Peyer's patch (tissue), 4 donors: ENCODE results near the gene DCK. TPM values are rescaled to one million over a fixed set of nuclear protein-coding genes. Genes with fewer than 3 reads are reported as not detected.
A peak's percentile ranks its signal among the peaks of the same experiment; 100 is the strongest.

Experiments used
- DNase-seq, 3 donors: peaks; one replicate each; pipeline ENCODE4 v3.0.0-alpha.2; 2017 to 2019
- H3K27ac ChIP-seq, 4 donors: fragments of 200-600 bp; sonication (generic); one replicate each; pipeline ENCODE4 v1.5.1; 2016 to 2019
- H3K27me3 ChIP-seq, 2 donors: fragments of 200-600 bp; sonication (generic); one replicate each; pipeline ENCODE4 v1.5.1; 2019
- H3K36me3 ChIP-seq, 3 donors: fragments of 200-600 bp; sonication (generic); one replicate each; pipeline ENCODE4 v1.5.1; 2016 to 2019
- H3K4me1 ChIP-seq, 4 donors: fragments of 200-600 bp; sonication (generic); one replicate each; pipeline ENCODE4 v1.5.1; 2016 to 2019
- H3K4me3 ChIP-seq, 4 donors: fragments of 200-600 bp; sonication (generic); 1 replicate in 3 of 4; 2 replicates in 1 of 4; pipeline ENCODE4 v1.5.1; 2016 to 2019; ENCODE audit warnings: mild to moderate bottlenecking in 1 of 4
- H3K9me3 ChIP-seq, 4 donors: fragments of 200-600 bp; sonication (generic); one replicate each; pipeline ENCODE4 v1.5.1; 2016 to 2019; ENCODE audit warnings: mild to moderate bottlenecking in 1 of 4
- CTCF ChIP-seq, 6 experiments: fragments of 450-650 bp in 4 of 6; fragments of 200-600 bp in 2 of 6; sonication (generic) in 1 of 6; IDR thresholded peaks; one replicate each; pipeline ENCODE4 v1.5.1; 2017 to 2019; ENCODE audit warnings: antibody characterized with exemption in 6 of 6, mild to moderate bottlenecking in 3 of 6, moderate library complexity in 1 of 6
- POLR2A ChIP-seq, 2 donors: fragments of 450-650 bp; IDR thresholded peaks; one replicate each; pipeline ENCODE4 v1.5.1; 2017; ENCODE audit warnings: antibody characterized with exemption in 2 of 2, mild to moderate bottlenecking in 2 of 2, moderate library complexity in 2 of 2
- total RNA-seq, 4 donors: library from RNA; depleted of rRNA; stranded (reverse); fragments of >200 nt; gene quantifications; one replicate each; pipeline ENCODE4 v1.1.0, GENCODE V29; 2016

DCK gene
- total RNA-seq, 4 donors from 2014 or later = 7.2 to 28.9 (median 9.5) TPM

GRCh38 chr4:70992391-70992881, 1.0 kb upstream of the DCK start:
- Histone ChIP-seq H3K4me3 (peak overlapping the region in 3 of 4 donors; percentile 78 to 91 (median 89)), H3K36me3 (no peaks in the 10 kb centered on the region), H3K4me1 (peaks cover 0 to 40% (median 0%) of the 10 kb centered on the region in 4 donors), H3K9me3 (no peaks in the 10 kb centered on the region), H3K27me3 (no peaks in the 10 kb centered on the region), H3K27ac (peak overlapping the region; percentile 88 to 92 (median 90))
- peak in 1 of 3 donors; percentile 53 for DNase-seq
- no peak for TF ChIP-seq POLR2A (IDR thresholded peaks at IDR 0.05)
- no peak for TF ChIP-seq CTCF (IDR thresholded peaks at IDR 0.05)

DNA sequence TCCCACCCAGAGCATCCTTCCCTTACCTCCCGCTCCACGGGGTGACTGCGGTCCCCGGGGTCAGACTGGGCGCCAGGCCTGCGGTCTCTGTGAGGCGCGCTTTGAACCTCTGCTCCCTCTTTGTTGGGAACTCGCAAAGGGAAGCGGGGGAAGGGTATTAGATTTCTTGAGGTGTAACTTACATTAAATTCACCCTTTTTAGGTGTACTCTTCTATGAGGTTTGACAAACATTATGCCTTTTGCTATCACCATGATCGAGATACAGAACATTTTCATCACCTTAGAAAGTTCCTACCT, 569 bp downstream of the DCK start:
- DNase-seq = peak in 1 of 3 donors; percentile 34
- Histone ChIP-seq H3K27me3 (no peaks in the 10 kb centered on the region), H3K4me3 (peak overlapping the region; percentile 78 to 91 (median 87)), H3K36me3 (peaks cover 0 to 7% (median 0%) of the 10 kb centered on the region in 3 donors), H3K27ac (peak overlapping the region; percentile 88 to 92 (median 90)), H3K4me1 (peaks cover 0 to 40% (median 4%) of the 10 kb centered on the region in 4 donors), H3K9me3 (no peaks in the 10 kb centered on the region)
- TF ChIP-seq CTCF (IDR thresholded peaks at IDR 0.05) (no peak), POLR2A (IDR thresholded peaks at IDR 0.05) (no peak)

GRCh38 chr4:70994387-70995099, 1.1 kb downstream of the DCK start:
- Histone ChIP-seq H3K27me3 (no peaks in the 10 kb centered on the region), H3K4me3 (peak overlapping the region; percentile 78 to 91 (median 87)), H3K9me3 (no peaks in the 10 kb centered on the region), H3K36me3 (peaks cover 0 to 11% (median 0%) of the 10 kb centered on the region in 3 donors), H3K27ac (peak overlapping the region; percentile 88 to 92 (median 90)), H3K4me1 (peaks cover 0 to 40% (median 4%) of the 10 kb centered on the region in 4 donors)
- peak in 1 of 3 donors; percentile 42 for DNase-seq
- TF ChIP-seq CTCF (IDR thresholded peaks at IDR 0.05) (no peak), POLR2A (IDR thresholded peaks at IDR 0.05) (no peak)

DNA sequence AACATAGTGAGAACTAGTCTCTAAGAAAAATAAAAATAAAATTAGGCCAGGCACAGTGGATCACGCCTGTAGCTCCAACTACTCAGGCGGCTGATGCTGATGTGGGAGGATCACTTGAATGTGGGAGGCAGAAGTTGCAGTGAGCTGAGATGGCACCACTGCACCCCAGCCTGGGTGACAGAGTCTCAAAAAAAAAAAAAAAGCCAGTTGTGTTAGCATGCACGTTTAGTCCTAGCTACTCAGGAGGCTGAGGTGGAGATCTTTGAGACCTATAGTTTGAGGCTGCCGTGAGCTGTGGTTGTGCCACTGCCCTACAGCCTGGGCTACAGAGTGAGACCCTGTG, 2.5 kb downstream of the DCK start:
- Histone ChIP-seq H3K27ac (peak overlapping the region in 2 of 4 donors; percentile 39 to 92), H3K36me3 (peaks cover 0 to 11% (median 0%) of the 10 kb centered on the region in 3 donors), H3K4me3 (peak overlapping the region in 3 of 4 donors; percentile 3 to 91 (median 85)), H3K27me3 (no peaks in the 10 kb centered on the region), H3K9me3 (no peaks in the 10 kb centered on the region), H3K4me1 (peaks cover 0 to 40% (median 4%) of the 10 kb centered on the region in 4 donors)
- no peak for TF ChIP-seq POLR2A (IDR thresholded peaks at IDR 0.05)
- TF ChIP-seq CTCF (IDR thresholded peaks at IDR 0.05) = no peak
- DNase-seq = peak in 1 of 3 donors; percentile 26

DNA sequence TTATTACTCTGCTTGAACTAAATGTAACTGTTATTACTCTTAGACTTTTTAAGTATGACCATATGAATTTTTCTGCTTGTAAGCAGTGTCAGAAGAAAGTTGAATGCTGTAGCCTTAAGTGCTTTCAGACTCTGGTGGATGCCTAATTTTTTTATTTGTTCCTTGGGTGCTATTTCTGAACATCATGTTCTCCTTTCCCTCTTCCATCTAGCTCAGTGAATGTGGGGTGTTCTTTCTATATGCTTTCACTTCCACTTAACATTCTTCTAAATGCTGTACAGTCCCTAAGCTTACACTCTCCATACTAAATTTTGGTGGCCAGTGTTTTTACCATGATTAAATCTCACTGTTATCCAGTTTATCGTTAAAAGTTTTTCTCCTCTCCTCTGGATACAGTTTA, 3.6 kb downstream of the DCK start:
- H3K27ac ChIP-seq = peak overlapping the region in 2 of 4 donors; percentile 39 to 92
- peak overlapping the region in 2 of 4 donors; percentile 85 to 91 for H3K4me3 ChIP-seq
- peaks cover 0 to 40% (median 4%) of the 10 kb centered on the region in 4 donors for H3K4me1 ChIP-seq
- no peaks in the 10 kb centered on the region for H3K27me3 ChIP-seq
- H3K9me3 ChIP-seq = no peaks in the 10 kb centered on the region
- peaks cover 0 to 11% (median 0%) of the 10 kb centered on the region in 3 donors for H3K36me3 ChIP-seq
- TF ChIP-seq CTCF (IDR thresholded peaks at IDR 0.05) (no peak), POLR2A (IDR thresholded peaks at IDR 0.05) (no peak)
- no peak for DNase-seq
